Ascending aorta (tissue), 2 donors: ENCODE data around the gene ATPAF2. TPM values are rescaled to one million over a fixed set of nuclear protein-coding genes. Genes with fewer than 3 reads are reported as not detected.

Source experiments
- DNase-seq, 2 donors: peaks; one replicate each; pipeline ENCODE4 v3.0.0-alpha.2; 2019; ENCODE audit warnings: low spot score in 2 of 2
- H3K27ac ChIP-seq, 2 donors: fragments of 200-600 bp; sonication (generic); one replicate each; pipeline ENCODE4 v1.5.1; 2016 to 2017; ENCODE audit warnings: mild to moderate bottlenecking in 1 of 2
- H3K27me3 ChIP-seq: fragments of 200-600 bp; sonication (generic); one replicate; pipeline ENCODE4 v1.5.1; 2017
- H3K36me3 ChIP-seq, 2 donors: fragments of 200-600 bp; sonication (generic); one replicate each; pipeline ENCODE4 v1.5.1; 2016
- H3K4me1 ChIP-seq, 2 donors: fragments of 200-600 bp; sonication (generic); one replicate each; pipeline ENCODE4 v1.5.1; 2016 to 2017; ENCODE audit warnings: mild to moderate bottlenecking in 1 of 2
- H3K4me3 ChIP-seq, 2 donors: fragments of 200-600 bp; sonication (generic); one replicate each; pipeline ENCODE4 v1.5.1; 2016 to 2017; ENCODE audit warnings: mild to moderate bottlenecking in 1 of 2
- H3K9me3 ChIP-seq, 2 donors: fragments of 200-600 bp; sonication (generic); one replicate each; pipeline ENCODE4 v1.5.1; 2016
- CTCF ChIP-seq, 3 experiments: fragments of 200-600 bp in 2 of 3; fragments of 450-650 bp in 1 of 3; sonication (generic) in 2 of 3; IDR thresholded peaks; one replicate each; pipeline ENCODE4 v1.5.1; 2016 to 2019; ENCODE audit warnings: antibody characterized with exemption in 3 of 3, mild to moderate bottlenecking in 1 of 3, moderate library complexity in 1 of 3
- intact Hi-C: fragments of 100-400 bp; cut with DNase I; formaldehyde crosslinking; loops from one replicate; pipeline ENCODE4 v1.15.1; 2023
- total RNA-seq: library from RNA; depleted of rRNA; stranded (reverse); fragments of >200 nt; gene quantifications from one replicate; pipeline ENCODE4 v1.1.0, GENCODE V29; 2016

The ATPAF2 gene
- total RNA-seq, 1 donor from 2014 or later = 2.6 TPM

- no peak overlapping the region for H3K4me3 ChIP-seq
- no peak for TF ChIP-seq CTCF (IDR thresholded peaks at IDR 0.05)
- no peak for DNase-seq
Measured at GRCh38 chr17:18074566-18075272, 35.8 kb upstream of the ATPAF2 start.

GRCh38 chr17:18071751-18072150 is 32.8 kb upstream of the ATPAF2 start:
- no peak for DNase-seq
- Histone ChIP-seq H3K9me3 (no peaks in the 10 kb centered on the region), H3K4me3 (no peak overlapping the region), H3K27ac (no peak overlapping the region), H3K4me1 (peaks cover 0 to 5% of the 10 kb centered on the region in 2 donors), H3K27me3 (no peaks in the 10 kb centered on the region), H3K36me3 (peaks cover 0 to 4% of the 10 kb centered on the region in 2 donors)
- intact Hi-C loops = no loop called here
- no peak for TF ChIP-seq CTCF (IDR thresholded peaks at IDR 0.05)

More at GRCh38 chr17:18074566-18075272, 35.8 kb upstream of the ATPAF2 start:
- intact Hi-C loops = no loop called here
- peaks cover 0 to 5% of the 10 kb centered on the region in 2 donors for H3K4me1 ChIP-seq
- H3K9me3 ChIP-seq = no peaks in the 10 kb centered on the region
- H3K36me3 ChIP-seq = no peaks in the 10 kb centered on the region
- no peak overlapping the region for H3K27ac ChIP-seq
- no peaks in the 10 kb centered on the region for H3K27me3 ChIP-seq

- Histone ChIP-seq H3K9me3 (no peaks in the 10 kb centered on the region), H3K4me1 (peaks cover 0 to 5% of the 10 kb centered on the region in 2 donors), H3K27ac (no peak overlapping the region), H3K4me3 (peak overlapping the region in 1 of 2 donors; percentile 39), H3K27me3 (no peaks in the 10 kb centered on the region), H3K36me3 (peaks cover 6 to 8% of the 10 kb centered on the region in 2 donors)
- no peak for TF ChIP-seq CTCF (IDR thresholded peaks at IDR 0.05)
- no peak for DNase-seq
- intact Hi-C loops = no loop called here
Measured at GRCh38 chr17:18070861-18071340, 31.9 kb upstream of the ATPAF2 start.

GRCh38 chr17:18069101-18069500 is 30.1 kb upstream of the ATPAF2 start:
- Histone ChIP-seq H3K9me3 (no peaks in the 10 kb centered on the region), H3K27ac (no peak overlapping the region), H3K27me3 (no peaks in the 10 kb centered on the region), H3K4me3 (no peak overlapping the region), H3K4me1 (peaks cover 0 to 5% of the 10 kb centered on the region in 2 donors), H3K36me3 (peaks cover 16 to 24% of the 10 kb centered on the region in 2 donors)
- intact Hi-C loops = no loop called here
- no peak for DNase-seq
- TF ChIP-seq CTCF (IDR thresholded peaks at IDR 0.05) = no peak

GRCh38 chr17:18066866-18067265 is 27.9 kb upstream of the ATPAF2 start:
- no peaks in the 10 kb centered on the region for H3K9me3 ChIP-seq
- DNase-seq = no peak
- peaks cover 33 to 40% of the 10 kb centered on the region in 2 donors for H3K36me3 ChIP-seq
- TF ChIP-seq CTCF (IDR thresholded peaks at IDR 0.05) = no peak
- H3K4me1 ChIP-seq = peaks cover 0 to 5% of the 10 kb centered on the region in 2 donors
- no peak overlapping the region for H3K27ac ChIP-seq
- H3K27me3 ChIP-seq = no peaks in the 10 kb centered on the region
- no peak overlapping the region for H3K4me3 ChIP-seq
- intact Hi-C loops = no loop called here
